ENCODE results near the gene TRMT61B. TPM values are rescaled to one million over a fixed set of nuclear protein-coding genes. Genes with fewer than 3 reads are reported as not detected.

The TRMT61B gene
- total RNA-seq, 2 donors from 2014 or later = 11.2 to 12.4 TPM

DNA sequence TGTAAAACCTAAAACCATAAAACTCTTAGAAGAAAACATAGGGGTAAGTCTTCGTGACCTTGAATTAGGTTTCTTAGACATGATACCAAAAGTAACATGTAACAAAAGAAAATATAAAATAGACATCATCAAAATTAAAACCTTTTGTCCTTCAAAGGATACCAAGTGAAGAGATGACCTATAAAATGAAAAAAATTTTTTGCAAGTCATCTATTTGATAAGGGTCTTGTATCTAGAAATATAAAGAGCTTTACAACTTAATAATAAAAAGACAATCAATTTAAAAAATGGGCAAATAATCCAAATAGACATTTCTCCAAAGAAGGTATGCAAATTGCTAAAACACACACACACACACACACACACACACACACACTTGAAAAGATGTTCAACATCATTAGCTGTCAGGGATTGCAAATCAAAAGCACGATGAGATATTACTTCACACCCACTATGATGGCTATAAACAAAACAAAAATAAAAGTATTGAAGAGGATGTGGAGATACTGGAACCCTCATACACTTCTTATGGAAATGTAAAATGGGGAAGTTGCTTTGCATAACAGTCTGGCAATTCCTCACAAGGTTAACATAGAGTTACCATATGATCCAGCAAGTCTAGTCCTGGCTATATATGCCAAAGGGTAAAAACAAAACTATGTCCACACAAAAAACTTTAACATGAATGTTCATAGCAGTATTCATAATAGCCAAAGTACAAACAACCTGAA lies 36.2 kb downstream of the TRMT61B start:
- no peaks in the 10 kb centered on the region for H3K36me3 ChIP-seq
- H3K9me3 ChIP-seq = no peaks in the 10 kb centered on the region
- intact Hi-C loops (cut with DNase I) = no loop called here
- no peak overlapping the region for H3K9ac ChIP-seq (ENCODE audit: low read depth in 2 of 2, low read length in 2 of 2)
- no peak overlapping the region for H3K4me3 ChIP-seq
- H3K27me3 ChIP-seq = no peaks in the 10 kb centered on the region
- no peak for DNase-seq
- H3K27ac ChIP-seq = no peak overlapping the region
- TF ChIP-seq, protein P1, sequence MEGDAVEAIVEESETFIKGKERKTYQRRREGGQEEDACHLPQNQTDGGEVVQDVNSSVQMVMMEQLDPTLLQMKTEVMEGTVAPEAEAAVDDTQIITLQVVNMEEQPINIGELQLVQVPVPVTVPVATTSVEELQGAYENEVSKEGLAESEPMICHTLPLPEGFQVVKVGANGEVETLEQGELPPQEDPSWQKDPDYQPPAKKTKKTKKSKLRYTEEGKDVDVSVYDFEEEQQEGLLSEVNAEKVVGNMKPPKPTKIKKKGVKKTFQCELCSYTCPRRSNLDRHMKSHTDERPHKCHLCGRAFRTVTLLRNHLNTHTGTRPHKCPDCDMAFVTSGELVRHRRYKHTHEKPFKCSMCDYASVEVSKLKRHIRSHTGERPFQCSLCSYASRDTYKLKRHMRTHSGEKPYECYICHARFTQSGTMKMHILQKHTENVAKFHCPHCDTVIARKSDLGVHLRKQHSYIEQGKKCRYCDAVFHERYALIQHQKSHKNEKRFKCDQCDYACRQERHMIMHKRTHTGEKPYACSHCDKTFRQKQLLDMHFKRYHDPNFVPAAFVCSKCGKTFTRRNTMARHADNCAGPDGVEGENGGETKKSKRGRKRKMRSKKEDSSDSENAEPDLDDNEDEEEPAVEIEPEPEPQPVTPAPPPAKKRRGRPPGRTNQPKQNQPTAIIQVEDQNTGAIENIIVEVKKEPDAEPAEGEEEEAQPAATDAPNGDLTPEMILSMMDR (IDR thresholded peaks at IDR 0.05) = no peak
- H3K4me1 ChIP-seq = no peaks in the 10 kb centered on the region

DNA sequence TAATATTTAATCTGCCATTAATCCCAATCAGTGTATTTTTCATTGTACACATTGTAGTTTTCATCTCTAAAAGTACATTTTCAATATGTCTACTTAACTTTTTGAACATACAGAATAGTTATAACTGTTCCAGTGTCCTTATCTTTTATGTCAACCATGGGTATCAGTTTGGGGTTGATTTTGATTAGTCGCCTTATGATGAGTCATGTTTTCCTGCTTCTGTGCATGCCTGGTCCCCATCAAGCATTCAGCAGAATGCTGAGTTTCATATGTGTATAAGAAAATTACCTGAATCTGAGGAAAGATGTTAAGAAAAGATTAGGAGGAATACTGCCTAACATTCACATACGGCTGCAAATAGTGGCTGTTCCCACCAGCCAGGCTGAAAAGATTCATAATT lies 41.7 kb downstream of the TRMT61B start:
- Histone ChIP-seq H3K36me3 (no peaks in the 10 kb centered on the region), H3K4me1 (no peaks in the 10 kb centered on the region), H3K27me3 (no peaks in the 10 kb centered on the region), H3K27ac (no peak overlapping the region), H3K9me3 (no peaks in the 10 kb centered on the region), H3K4me3 (no peak overlapping the region), H3K9ac (ENCODE audit: low read depth in 2 of 2, low read length in 2 of 2) (no peak overlapping the region)
- TF ChIP-seq, protein P1 (IDR thresholded peaks at IDR 0.05) = no peak
- DNase-seq = no peak
- intact Hi-C loops (cut with DNase I) = loop anchor here (10.0 kb wide), 1 partner anchor 366 kb away; no protein-coding TSS in a partner anchor

- Histone ChIP-seq H3K9me3 (no peaks in the 10 kb centered on the region), H3K4me1 (no peaks in the 10 kb centered on the region), H3K27me3 (no peaks in the 10 kb centered on the region), H3K9ac (ENCODE audit: low read depth in 2 of 2, low read length in 2 of 2) (no peak overlapping the region), H3K36me3 (no peaks in the 10 kb centered on the region), H3K27ac (no peak overlapping the region), H3K4me3 (no peak overlapping the region)
- no peak for DNase-seq
- TF ChIP-seq, protein P1 (IDR thresholded peaks at IDR 0.05) = no peak
- intact Hi-C loops (cut with DNase I) = loop anchor here (10.0 kb wide), 1 partner anchor 370 kb away; no protein-coding TSS in a partner anchor
Observed at GRCh38 chr2:28824870-28825269, 45.2 kb downstream of the TRMT61B start.

- Histone ChIP-seq H3K27ac (no peak overlapping the region), H3K4me1 (no peaks in the 10 kb centered on the region), H3K27me3 (no peaks in the 10 kb centered on the region), H3K4me3 (no peak overlapping the region), H3K36me3 (no peaks in the 10 kb centered on the region), H3K9me3 (no peaks in the 10 kb centered on the region), H3K9ac (ENCODE audit: low read depth in 2 of 2, low read length in 2 of 2) (no peak overlapping the region)
- DNase-seq = no peak
- TF ChIP-seq, protein P1 (IDR thresholded peaks at IDR 0.05) = no peak
- intact Hi-C loops (cut with DNase I) = loop anchor here (10.0 kb wide), 1 partner anchor 371 kb away; no protein-coding TSS in a partner anchor
Observed at GRCh38 chr2:28824207-28824606, 45.9 kb downstream of the TRMT61B start.

DNA sequence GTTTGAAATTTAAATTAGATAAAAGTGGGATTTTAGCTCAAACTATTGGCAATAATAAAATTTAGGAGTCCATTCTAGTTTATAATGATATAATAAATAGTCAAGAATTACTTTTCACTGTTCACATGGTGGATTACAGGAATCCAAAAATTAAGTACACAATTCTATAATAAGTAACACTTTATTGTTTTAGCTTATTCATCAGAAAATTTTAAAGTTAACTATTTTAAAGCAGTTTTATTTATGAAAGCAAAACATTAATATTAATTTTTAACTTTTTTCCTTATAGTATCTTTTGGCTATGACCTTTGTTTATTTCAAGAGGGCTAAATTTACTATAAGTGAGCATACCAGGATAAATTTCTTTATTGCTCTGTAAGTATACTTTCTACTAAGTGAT lies 48.1 kb downstream of the TRMT61B start:
- H3K27me3 ChIP-seq = no peaks in the 10 kb centered on the region
- TF ChIP-seq, protein P1 (IDR thresholded peaks at IDR 0.05) = no peak
- H3K36me3 ChIP-seq = no peaks in the 10 kb centered on the region
- no peak overlapping the region for H3K9ac ChIP-seq (ENCODE audit: low read depth in 2 of 2, low read length in 2 of 2)
- H3K4me1 ChIP-seq = no peaks in the 10 kb centered on the region
- DNase-seq = no peak
- H3K4me3 ChIP-seq = no peak overlapping the region
- H3K9me3 ChIP-seq = no peaks in the 10 kb centered on the region
- intact Hi-C loops (cut with DNase I) = loop anchor here (10.0 kb wide), 1 partner anchor 373 kb away; no protein-coding TSS in a partner anchor
- no peak overlapping the region for H3K27ac ChIP-seq

All from colonic mucosa (tissue), 4 donors.